Mammary epithelial cell (primary cell): ENCODE results near the gene KCNT1.

Experiments used
- EZH2 ChIP-seq: IDR thresholded peaks from 2 replicates; pipeline ENCODE4 v1.6.1; 2012; ENCODE audit warnings: low read length, inconsistent platforms, borderline replicate concordance
- TF ChIP-seq, protein P1 (sequence below), 2 donors: IDR thresholded peaks in 1 of 2; conservative IDR thresholded peaks in 1 of 2; 2 replicates each; pipeline ENCODE4 v1.5.1; 2011 to 2012; ENCODE audit warnings: inconsistent platforms in 2 of 2, low read length in 2 of 2, mild to moderate bottlenecking in 2 of 2, control low read depth in 1 of 2, low read depth in 1 of 2; ENCODE audit not compliant: insufficient read depth in 1 of 2; ENCODE audit errors: extremely low read depth in 1 of 2

DNA sequence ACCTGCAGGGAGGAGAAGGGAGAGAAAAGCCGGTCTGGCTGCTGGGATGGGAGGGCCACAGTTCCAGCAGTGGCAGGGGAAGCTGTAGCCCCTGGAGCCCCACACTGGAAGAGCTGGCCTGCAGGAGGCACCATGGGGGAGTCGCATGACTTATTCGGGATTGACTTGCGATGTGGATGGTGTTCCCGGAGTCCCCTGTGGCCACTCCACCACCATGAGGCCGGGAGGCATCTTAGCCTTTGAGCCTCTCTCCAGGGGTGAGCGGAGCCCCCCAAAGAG, 92.0 kb downstream of the KCNT1 start:
- TF ChIP-seq, protein P1, sequence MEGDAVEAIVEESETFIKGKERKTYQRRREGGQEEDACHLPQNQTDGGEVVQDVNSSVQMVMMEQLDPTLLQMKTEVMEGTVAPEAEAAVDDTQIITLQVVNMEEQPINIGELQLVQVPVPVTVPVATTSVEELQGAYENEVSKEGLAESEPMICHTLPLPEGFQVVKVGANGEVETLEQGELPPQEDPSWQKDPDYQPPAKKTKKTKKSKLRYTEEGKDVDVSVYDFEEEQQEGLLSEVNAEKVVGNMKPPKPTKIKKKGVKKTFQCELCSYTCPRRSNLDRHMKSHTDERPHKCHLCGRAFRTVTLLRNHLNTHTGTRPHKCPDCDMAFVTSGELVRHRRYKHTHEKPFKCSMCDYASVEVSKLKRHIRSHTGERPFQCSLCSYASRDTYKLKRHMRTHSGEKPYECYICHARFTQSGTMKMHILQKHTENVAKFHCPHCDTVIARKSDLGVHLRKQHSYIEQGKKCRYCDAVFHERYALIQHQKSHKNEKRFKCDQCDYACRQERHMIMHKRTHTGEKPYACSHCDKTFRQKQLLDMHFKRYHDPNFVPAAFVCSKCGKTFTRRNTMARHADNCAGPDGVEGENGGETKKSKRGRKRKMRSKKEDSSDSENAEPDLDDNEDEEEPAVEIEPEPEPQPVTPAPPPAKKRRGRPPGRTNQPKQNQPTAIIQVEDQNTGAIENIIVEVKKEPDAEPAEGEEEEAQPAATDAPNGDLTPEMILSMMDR (conservative IDR thresholded peaks at IDR 0.05 in 1 of 2, IDR thresholded peaks at IDR 0.05 in 1 of 2; ENCODE audit: extremely low read depth in 1 of 2, insufficient read depth in 1 of 2, low read depth in 1 of 2, low read length in 2 of 2): no peak
- TF ChIP-seq EZH2: no peak
